HepG2 (cell line): ENCODE data around the gene ATP6V0A1. TPM values are rescaled to one million over a fixed set of nuclear protein-coding genes. Genes with fewer than 3 reads are reported as not detected.

ENCODE experiments used
- ATAC-seq: fragments of 200-7000 bp; cut with Tn5 transposase; 3 replicates; pipeline ENCODE4 v1.9.1; 2020; ENCODE audit warnings: mild to moderate bottlenecking, moderate library complexity
- BruUV-seq: library from RNA; stranded (reverse); fragments of 400-500 nt; replicated peaks from 2 replicates; lab custom pipeline; 2021; lab: Mats Ljungman, UMichigan
- CTCF ChIA-PET: fragments of 300-600 bp; formaldehyde crosslinking; extraction: SDS; loops from one replicate; lab custom pipeline; 2021; ENCODE audit warnings: low total read pairs, inconsistent platforms, low intra/inter-chr PET ratio; lab: Yijun Ruan, JAX
- POLR2A ChIA-PET: fragments of 350-600 bp; sonication (Branson Sonifier 250); formaldehyde crosslinking; loops from one replicate; lab custom pipeline; 2020; ENCODE audit warnings: antibody characterized with exemption, inconsistent platforms; lab: Yijun Ruan, JAX
- DNase-seq: peaks from one replicate; pipeline ENCODE4 v3.0.0-alpha.2; 2015; ENCODE audit warnings: low spot score
- FAIRE-seq: peaks from 3 replicates; lab custom pipeline; 2011; peaks lifted over from hg19 to GRCh38; lab: Jason Lieb, UNC
- H2AFZ ChIP-seq: one replicate; pipeline ENCODE4 v1.6.1; 2011; ENCODE audit warnings: low read length, inconsistent platforms
- H3K27ac ChIP-seq: fragments of 300-600 bp; 3 replicates; pipeline ENCODE4 v1.8.0; 2011; ENCODE audit warnings: mixed run types, mild to moderate bottlenecking, mixed read lengths, low read length, inconsistent platforms; ENCODE audit not compliant: insufficient read depth; ENCODE audit errors: extremely low read length
- H3K27me3 ChIP-seq, 2 experiments: fragments of 200-600 bp in 1 of 2; 2 replicates in 1 of 2; 3 replicates in 1 of 2; pipeline versions ENCODE4 v1.6.0 to v1.8.0; 2011; ENCODE audit warnings: low read length in 2 of 2, mild to moderate bottlenecking in 2 of 2, moderate library complexity in 2 of 2, inconsistent platforms in 1 of 2; ENCODE audit not compliant: insufficient read depth in 2 of 2, control insufficient read depth in 1 of 2
- H3K36me3 ChIP-seq, 2 experiments: fragments of 200-600 bp in 1 of 2; replicated peaks in 1 of 2; 2 replicates in 1 of 2; 3 replicates in 1 of 2; pipeline versions ENCODE4 v1.5.1 to v1.8.0; 2011; ENCODE audit warnings: low read length in 2 of 2, inconsistent platforms in 1 of 2; ENCODE audit not compliant: insufficient read depth in 2 of 2, control insufficient read depth in 1 of 2
- H3K4me1 ChIP-seq: 2 replicates; pipeline ENCODE4 v1.5.1; 2012; ENCODE audit warnings: low read length, inconsistent platforms; ENCODE audit not compliant: insufficient read depth
- H3K4me2 ChIP-seq: 2 replicates; pipeline ENCODE4 v1.6.0; 2011; ENCODE audit warnings: low read depth, low read length, inconsistent platforms
- H3K4me3 ChIP-seq, 3 experiments: fragments of 200-600 bp in 1 of 3; sonication (generic), shearing (Covaris generic) in 1 of 3; replicated peaks in 1 of 3; 2 replicates each; pipeline ENCODE4 v1.5.1; 2011 to 2016; ENCODE audit warnings: low read length in 3 of 3, inconsistent platforms in 2 of 3, low read depth in 2 of 3, mild to moderate bottlenecking in 2 of 3, control low read depth in 1 of 3, mixed read lengths in 1 of 3; ENCODE audit not compliant: insufficient read depth in 1 of 3
- H3K79me2 ChIP-seq: one replicate; pipeline ENCODE4 v1.6.1; 2011; ENCODE audit warnings: low read length, inconsistent platforms; ENCODE audit not compliant: insufficient read depth
- H3K9ac ChIP-seq: 2 replicates; pipeline ENCODE4 v1.6.0; 2011; ENCODE audit warnings: mild to moderate bottlenecking, low read depth, low read length, inconsistent platforms; ENCODE audit not compliant: insufficient read depth
- H3K9me3 ChIP-seq: 2 replicates; pipeline ENCODE4 v1.5.1; 2012; ENCODE audit warnings: mild to moderate bottlenecking, low read length
- H4K20me1 ChIP-seq: 2 replicates; pipeline ENCODE4 v1.6.0; 2011; ENCODE audit warnings: inconsistent platforms, mild to moderate bottlenecking, low read length, moderate library complexity; ENCODE audit not compliant: insufficient read depth
- ASH2L ChIP-seq: fragments of 300-600, 200-600 bp; sonication (generic); IDR thresholded peaks from 2 replicates; pipeline ENCODE4 v1.7.0; 2017; ENCODE audit warnings: low read depth, mild to moderate bottlenecking, moderate library complexity, mixed read lengths, low read length; ENCODE audit not compliant: insufficient read length
- CBFB ChIP-seq: sonication (generic); formaldehyde crosslinking; IDR thresholded peaks from 2 replicates; pipeline ENCODE4 v1.4.0; 2020; ENCODE audit warnings: missing genetic modification reagents
- CCDC6 ChIP-seq: sonication (generic); formaldehyde crosslinking; IDR thresholded peaks from 2 replicates; pipeline ENCODE4 v1.8.1; 2022; ENCODE audit warnings: mild to moderate bottlenecking, missing genetic modification reagents, moderate library complexity
- CREB1 ChIP-seq, 2 experiments: fragments of 450-650 bp in 1 of 2; IDR thresholded peaks; 2 replicates each; pipeline ENCODE4 v1.6.1; 2016 to 2017; ENCODE audit warnings: control low read depth in 1 of 2, mild to moderate bottlenecking in 1 of 2, missing compliant biosample characterization in 1 of 2, missing genetic modification characterization in 1 of 2
- JUND ChIP-seq: sonication (generic); formaldehyde crosslinking; IDR thresholded peaks from 2 replicates; pipeline ENCODE4 v1.8.0; 2022; ENCODE audit warnings: mild to moderate bottlenecking, missing genetic modification reagents
- MAFF ChIP-seq: IDR thresholded peaks from 2 replicates; pipeline ENCODE4 v1.6.1; 2011; ENCODE audit warnings: low read depth, low read length, improper control_type of control experiment
- MIER2 ChIP-seq: IDR thresholded peaks from 2 replicates; pipeline ENCODE4 v1.6.1; 2016; ENCODE audit warnings: missing biosample characterization, missing genetic modification reagents
- SIN3A ChIP-seq: IDR thresholded peaks from 2 replicates; pipeline ENCODE4 v1.6.1; 2011; ENCODE audit warnings: low read depth, mild to moderate bottlenecking, control low read depth, low read length, borderline replicate concordance
- ZEB1 ChIP-seq: IDR thresholded peaks from 2 replicates; pipeline ENCODE4 v1.6.1; 2012; ENCODE audit warnings: mild to moderate bottlenecking, low read depth, inconsistent platforms; ENCODE audit not compliant: insufficient replicate concordance
- ZNF317 ChIP-seq: sonication (generic); formaldehyde crosslinking; IDR thresholded peaks from 2 replicates; pipeline ENCODE4 v1.5.0; 2020; ENCODE audit warnings: mild to moderate bottlenecking, missing genetic modification reagents
- WGBS: methylation state at CpG from one replicate; pipeline ENCODE4 v1.1.6; 2017; ENCODE audit warnings: low lambda C conversion rate; 5-methylcytosine and 5-hydroxymethylcytosine counted together
- in situ Hi-C: cut with HindIII; loops from 2 replicates; pipeline ENCODE4 v1.10.0; 2017; ENCODE audit warnings: low pct_unique_long_range_greater_than_20kb; ENCODE audit not compliant: extremely low pct_ligation_motif_present
- intact Hi-C: fragments of 100-400 bp; cut with micrococcal nuclease; formaldehyde crosslinking; loops from one replicate; pipeline ENCODE4 v1.10.0; 2022; ENCODE audit not compliant: unreplicated experiment
- polyA plus RNA-seq, 8 experiments: library from polyadenylated mRNA; depleted of rRNA in 3 of 8; stranded (reverse) in 7 of 8; unstranded in 1 of 8; fragments of >200 nt; fragmentation: Illumina TruSeq in 4 of 8; extraction: Trizol in 4 of 8; gene quantifications; 2 replicates each; pipeline versions ENCODE4 v1.2.1 to v1.2.3, GENCODE V29; 2011 to 2016; ENCODE audit warnings: low read depth in 4 of 8, missing spikeins in 1 of 8, mixed read lengths in 1 of 8; ENCODE audit not compliant: insufficient read depth in 1 of 8
- total RNA-seq, 5 experiments: library from RNA; depleted of rRNA; stranded (reverse); fragments of >200 nt; fragmentation: Illumina TruSeq; extraction: Trizol; gene quantifications; 2 replicates each; pipeline ENCODE4 v1.2.3, GENCODE V29; 2016; ENCODE audit warnings: low read depth in 1 of 5
- TF ChIP-seq, protein P1 (sequence below): sonication (generic); formaldehyde crosslinking; IDR thresholded peaks from 2 replicates; pipeline ENCODE4 v1.4.0; 2020; ENCODE audit warnings: missing genetic modification reagents, borderline replicate concordance
- TF ChIP-seq, protein P2 (sequence below): sonication (generic); formaldehyde crosslinking; IDR thresholded peaks from 2 replicates; pipeline ENCODE4 v1.5.0; 2020; ENCODE audit warnings: missing genetic modification reagents
- TF ChIP-seq, protein P3 (sequence below): sonication (generic); formaldehyde crosslinking; IDR thresholded peaks from 2 replicates; pipeline ENCODE4 v1.4.0; 2020; ENCODE audit warnings: missing genetic modification reagents

Gene ATP6V0A1
- total and polyA plus RNA-seq, 2 of the 13 experiments (the other 11 are each of a cell fraction or from before 2014, with no cell fraction given) = 27.9 to 54.1 TPM

DNA sequence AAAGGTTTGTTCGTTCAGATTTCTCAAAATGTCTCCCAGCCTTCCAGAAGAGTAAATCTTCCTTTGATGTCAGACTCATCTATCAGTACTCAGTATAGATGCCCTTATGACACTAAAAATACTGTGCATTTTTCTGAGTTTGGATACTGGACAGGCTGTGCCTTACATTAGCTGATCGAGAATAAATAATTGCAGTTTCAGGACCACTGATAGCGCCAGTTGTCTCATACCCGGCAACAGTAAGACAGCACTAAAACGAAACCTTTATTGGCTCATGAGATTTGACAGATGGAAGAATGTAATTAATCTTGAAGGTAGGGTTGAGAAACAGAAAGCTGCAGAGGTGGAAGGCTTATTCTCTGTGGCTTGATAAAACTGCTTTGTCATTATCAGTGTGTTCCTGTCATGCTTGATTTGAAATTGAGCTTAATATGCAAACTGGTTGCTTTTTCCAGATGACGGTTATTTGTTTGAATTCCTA, 1.2 kb downstream of the ATP6V0A1 start:
- Histone ChIP-seq H3K4me3 (peak overlapping the region; percentile 85 to 93 (median 90); a peak in 5 of 6 replicates), H4K20me1 (peaks cover 13% of the 10 kb centered on the region; the same call in 1 of the 2 replicates), H3K4me1 (peaks cover 73% of the 10 kb centered on the region), H2AFZ (no peak overlapping the region), H3K27me3 (no peaks in the 10 kb centered on the region; a peak in 1 of 5 replicates), H3K79me2 (peaks cover 32% of the 10 kb centered on the region), H3K9ac (peak overlapping the region; percentile 85), H3K36me3 (peaks cover 6 to 9% of the 10 kb centered on the region in 2 experiments; a peak in 4 of 5 replicates), H3K27ac (peak overlapping the region; percentile 79), H3K9me3 (no peaks in the 10 kb centered on the region), H3K4me2 (peak overlapping the region; percentile 85)
- ChIA-PET POLR2A (interaction anchor here (1.0 to 2.8 kb wide), 6 partner anchors 8 to 76 kb away, joined by 3 to 7 read pairs (median 4); partner anchors contain the start of gene NAGLU), CTCF (no interaction called here)
- intact Hi-C loops = loop anchor here (2.0 kb wide), 1 partner anchor 31 kb away; no protein-coding TSS in a partner anchor
- in situ Hi-C loops = no loop called here
- DNase-seq = no peak
- 16% methylated on average over 6 of the region's 6 CpGs for WGBS
- FAIRE-seq = no peak
- no peak for ATAC-seq
- BruUV-seq = no TSS peak
- TF ChIP-seq SIN3A (0 out of 2 replicates have a peak, but pooled peaks have one; percentile 73), CBFB (CRISPR knock-in tag) (no peak), ASH2L (no peak), ZEB1 (no peak), JUND (no peak), CREB1 (IDR thresholded peaks at IDR 0.05) (no peak), CREB1 (CRISPR knock-in tag; IDR thresholded peaks at IDR 0.05) (peak; percentile 27; the same call in 1 of the 2 replicates), MIER2 (peak; percentile 92), CCDC6 (CRISPR knock-in tag) (no peak), MAFF (peak; percentile 5; the same call in 1 of the 2 replicates), ZNF317 (CRISPR knock-in tag) (no peak)
- TF ChIP-seq, protein P1, sequence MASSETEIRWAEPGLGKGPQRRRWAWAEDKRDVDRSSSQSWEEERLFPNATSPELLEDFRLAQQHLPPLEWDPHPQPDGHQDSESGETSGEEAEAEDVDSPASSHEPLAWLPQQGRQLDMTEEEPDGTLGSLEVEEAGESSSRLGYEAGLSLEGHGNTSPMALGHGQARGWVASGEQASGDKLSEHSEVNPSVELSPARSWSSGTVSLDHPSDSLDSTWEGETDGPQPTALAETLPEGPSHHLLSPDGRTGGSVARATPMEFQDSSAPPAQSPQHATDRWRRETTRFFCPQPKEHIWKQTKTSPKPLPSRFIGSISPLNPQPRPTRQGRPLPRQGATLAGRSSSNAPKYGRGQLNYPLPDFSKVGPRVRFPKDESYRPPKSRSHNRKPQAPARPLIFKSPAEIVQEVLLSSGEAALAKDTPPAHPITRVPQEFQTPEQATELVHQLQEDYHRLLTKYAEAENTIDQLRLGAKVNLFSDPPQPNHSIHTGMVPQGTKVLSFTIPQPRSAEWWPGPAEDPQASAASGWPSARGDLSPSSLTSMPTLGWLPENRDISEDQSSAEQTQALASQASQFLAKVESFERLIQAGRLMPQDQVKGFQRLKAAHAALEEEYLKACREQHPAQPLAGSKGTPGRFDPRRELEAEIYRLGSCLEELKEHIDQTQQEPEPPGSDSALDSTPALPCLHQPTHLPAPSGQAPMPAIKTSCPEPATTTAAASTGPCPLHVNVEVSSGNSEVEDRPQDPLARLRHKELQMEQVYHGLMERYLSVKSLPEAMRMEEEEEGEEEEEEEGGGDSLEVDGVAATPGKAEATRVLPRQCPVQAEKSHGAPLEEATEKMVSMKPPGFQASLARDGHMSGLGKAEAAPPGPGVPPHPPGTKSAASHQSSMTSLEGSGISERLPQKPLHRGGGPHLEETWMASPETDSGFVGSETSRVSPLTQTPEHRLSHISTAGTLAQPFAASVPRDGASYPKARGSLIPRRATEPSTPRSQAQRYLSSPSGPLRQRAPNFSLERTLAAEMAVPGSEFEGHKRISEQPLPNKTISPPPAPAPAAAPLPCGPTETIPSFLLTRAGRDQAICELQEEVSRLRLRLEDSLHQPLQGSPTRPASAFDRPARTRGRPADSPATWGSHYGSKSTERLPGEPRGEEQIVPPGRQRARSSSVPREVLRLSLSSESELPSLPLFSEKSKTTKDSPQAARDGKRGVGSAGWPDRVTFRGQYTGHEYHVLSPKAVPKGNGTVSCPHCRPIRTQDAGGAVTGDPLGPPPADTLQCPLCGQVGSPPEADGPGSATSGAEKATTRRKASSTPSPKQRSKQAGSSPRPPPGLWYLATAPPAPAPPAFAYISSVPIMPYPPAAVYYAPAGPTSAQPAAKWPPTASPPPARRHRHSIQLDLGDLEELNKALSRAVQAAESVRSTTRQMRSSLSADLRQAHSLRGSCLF (CRISPR knock-in tag) = no peak
- TF ChIP-seq, protein P2, sequence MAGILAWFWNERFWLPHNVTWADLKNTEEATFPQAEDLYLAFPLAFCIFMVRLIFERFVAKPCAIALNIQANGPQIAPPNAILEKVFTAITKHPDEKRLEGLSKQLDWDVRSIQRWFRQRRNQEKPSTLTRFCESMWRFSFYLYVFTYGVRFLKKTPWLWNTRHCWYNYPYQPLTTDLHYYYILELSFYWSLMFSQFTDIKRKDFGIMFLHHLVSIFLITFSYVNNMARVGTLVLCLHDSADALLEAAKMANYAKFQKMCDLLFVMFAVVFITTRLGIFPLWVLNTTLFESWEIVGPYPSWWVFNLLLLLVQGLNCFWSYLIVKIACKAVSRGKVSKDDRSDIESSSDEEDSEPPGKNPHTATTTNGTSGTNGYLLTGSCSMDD (CRISPR knock-in tag) = no peak
- TF ChIP-seq, protein P3, sequence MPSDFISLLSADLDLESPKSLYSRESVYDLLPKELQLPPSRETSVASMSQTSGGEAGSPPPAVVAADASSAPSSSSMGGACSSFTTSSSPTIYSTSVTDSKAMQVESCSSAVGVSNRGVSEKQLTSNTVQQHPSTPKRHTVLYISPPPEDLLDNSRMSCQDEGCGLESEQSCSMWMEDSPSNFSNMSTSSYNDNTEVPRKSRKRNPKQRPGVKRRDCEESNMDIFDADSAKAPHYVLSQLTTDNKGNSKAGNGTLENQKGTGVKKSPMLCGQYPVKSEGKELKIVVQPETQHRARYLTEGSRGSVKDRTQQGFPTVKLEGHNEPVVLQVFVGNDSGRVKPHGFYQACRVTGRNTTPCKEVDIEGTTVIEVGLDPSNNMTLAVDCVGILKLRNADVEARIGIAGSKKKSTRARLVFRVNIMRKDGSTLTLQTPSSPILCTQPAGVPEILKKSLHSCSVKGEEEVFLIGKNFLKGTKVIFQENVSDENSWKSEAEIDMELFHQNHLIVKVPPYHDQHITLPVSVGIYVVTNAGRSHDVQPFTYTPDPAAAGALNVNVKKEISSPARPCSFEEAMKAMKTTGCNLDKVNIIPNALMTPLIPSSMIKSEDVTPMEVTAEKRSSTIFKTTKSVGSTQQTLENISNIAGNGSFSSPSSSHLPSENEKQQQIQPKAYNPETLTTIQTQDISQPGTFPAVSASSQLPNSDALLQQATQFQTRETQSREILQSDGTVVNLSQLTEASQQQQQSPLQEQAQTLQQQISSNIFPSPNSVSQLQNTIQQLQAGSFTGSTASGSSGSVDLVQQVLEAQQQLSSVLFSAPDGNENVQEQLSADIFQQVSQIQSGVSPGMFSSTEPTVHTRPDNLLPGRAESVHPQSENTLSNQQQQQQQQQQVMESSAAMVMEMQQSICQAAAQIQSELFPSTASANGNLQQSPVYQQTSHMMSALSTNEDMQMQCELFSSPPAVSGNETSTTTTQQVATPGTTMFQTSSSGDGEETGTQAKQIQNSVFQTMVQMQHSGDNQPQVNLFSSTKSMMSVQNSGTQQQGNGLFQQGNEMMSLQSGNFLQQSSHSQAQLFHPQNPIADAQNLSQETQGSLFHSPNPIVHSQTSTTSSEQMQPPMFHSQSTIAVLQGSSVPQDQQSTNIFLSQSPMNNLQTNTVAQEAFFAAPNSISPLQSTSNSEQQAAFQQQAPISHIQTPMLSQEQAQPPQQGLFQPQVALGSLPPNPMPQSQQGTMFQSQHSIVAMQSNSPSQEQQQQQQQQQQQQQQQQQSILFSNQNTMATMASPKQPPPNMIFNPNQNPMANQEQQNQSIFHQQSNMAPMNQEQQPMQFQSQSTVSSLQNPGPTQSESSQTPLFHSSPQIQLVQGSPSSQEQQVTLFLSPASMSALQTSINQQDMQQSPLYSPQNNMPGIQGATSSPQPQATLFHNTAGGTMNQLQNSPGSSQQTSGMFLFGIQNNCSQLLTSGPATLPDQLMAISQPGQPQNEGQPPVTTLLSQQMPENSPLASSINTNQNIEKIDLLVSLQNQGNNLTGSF (CRISPR knock-in tag) = no peak
